ENCODE measurements around the gene MT1E.
A peak's percentile ranks its signal among the peaks of the same experiment; 100 is the strongest.

Gene MT1E

GRCh38 chr16:56628486-56629350, 3.1 kb downstream of the MT1E start:
- no peak for DNase-seq

- DNase-seq = no peak
These were observed 4.0 kb downstream of the MT1E start for GRCh38 chr16:56629531-56629930.

DNA sequence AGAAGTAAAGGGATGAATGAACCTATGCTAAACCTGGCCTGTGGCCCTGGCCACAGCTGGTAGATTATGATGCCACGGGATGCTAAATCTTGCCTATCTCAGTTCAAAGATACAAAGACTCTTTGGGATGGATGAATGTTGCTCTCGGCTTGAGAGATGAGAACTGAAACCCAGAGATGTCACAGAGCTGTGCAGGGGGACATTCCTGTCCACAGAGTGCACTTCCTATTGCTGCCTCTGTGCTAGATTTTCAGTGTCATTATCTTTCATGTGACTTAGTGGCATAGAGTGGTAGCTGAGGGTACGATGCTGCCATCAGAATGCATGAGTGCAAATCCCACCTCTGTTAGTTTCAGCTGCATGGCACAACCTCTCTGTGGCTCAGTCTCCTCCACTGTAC, 4.6 kb downstream of the MT1E start:
- no peak for DNase-seq

- no peak for DNase-seq
These were observed 5.6 kb downstream of the MT1E start for GRCh38 chr16:56631197-56631596.

DNA sequence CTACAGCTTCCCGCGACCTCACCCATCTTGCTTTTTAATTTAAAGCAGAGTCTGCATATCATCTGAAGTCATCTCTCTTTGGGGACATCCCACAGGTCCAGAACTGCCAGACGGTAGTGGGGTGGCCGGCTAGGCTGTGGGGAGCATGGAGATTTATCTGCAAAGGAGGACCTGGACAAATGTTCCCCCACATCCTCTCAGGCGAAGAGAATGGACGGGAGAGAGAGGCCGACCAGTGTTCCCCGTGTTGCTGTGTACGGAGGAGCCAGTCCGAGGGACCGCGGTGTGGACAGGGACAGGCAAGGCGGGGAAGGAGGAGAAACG, 6.2 kb downstream of the MT1E start:
- no peak for DNase-seq

DNA sequence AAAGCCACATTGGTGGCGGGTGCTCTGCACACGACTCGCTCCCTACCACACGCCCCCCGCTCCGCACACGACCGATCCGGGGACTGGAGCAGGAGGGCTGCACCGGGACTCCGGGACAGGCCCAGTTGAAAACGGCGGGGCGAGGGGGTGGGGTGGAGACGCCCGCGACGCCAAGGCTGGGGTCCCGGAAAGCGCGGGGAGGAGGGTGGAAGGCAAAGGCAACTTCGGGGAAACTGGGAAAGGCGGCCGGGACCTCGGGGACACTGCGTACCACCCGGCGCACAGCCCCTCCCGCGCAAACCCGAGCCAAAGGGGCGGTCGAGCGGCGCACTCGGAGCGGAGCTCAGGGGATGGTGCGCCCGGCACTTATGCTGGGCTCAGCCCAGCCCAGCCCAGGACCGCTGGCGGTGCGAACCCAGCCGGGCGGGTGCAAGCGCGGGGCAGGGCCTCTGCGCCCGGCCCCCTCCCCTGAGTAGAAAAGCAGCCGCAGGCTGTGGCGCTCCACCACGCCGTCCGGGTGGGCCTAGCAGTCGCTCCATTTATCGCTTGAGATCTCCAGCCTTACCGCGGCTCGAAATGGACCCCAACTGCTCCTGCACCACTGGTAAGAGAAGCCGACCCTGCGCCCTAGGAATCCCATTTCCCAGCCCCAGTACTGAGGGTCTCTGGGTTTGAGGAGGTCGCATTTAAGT, 6.7 kb downstream of the MT1E start, which contains the start of gene MT1M:
TSS of gene MT1M (plus strand) at position 504 of the 692 bp plus-strand sequence. CDS start at position 577, 73 bp downstream.
- peak in 1 of 2 experiments; percentile 27 for DNase-seq

DNA sequence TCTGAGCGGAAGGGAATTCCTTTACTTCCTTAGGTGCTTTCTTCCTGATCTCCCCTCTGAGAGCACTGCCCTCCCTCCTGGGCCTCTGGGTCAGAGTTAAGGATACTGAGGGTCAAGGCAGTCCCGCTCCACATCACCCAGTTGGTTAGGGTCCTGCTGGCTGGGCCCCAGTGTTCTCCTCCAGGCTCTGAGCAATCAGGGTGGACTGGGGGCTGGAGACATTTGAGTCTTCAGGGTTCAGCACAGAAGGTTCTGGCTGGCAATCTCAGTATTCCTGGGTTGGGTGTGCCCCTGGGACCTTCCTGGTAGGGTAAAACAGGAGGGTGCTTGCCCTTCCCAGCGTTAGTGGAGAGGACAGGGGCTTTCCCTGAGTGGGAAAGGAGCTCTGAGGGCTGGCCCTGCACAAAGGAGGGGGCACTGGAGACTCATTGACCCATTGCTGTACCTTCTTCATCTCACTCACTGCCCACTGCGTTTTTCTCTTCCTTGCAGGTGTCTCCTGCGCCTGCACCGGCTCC, 7.3 kb downstream of the MT1E start:
- DNase-seq = no peak

GRCh38 chr16:56633535-56633934, 8.0 kb downstream of the MT1E start:
- no peak for DNase-seq

DNA sequence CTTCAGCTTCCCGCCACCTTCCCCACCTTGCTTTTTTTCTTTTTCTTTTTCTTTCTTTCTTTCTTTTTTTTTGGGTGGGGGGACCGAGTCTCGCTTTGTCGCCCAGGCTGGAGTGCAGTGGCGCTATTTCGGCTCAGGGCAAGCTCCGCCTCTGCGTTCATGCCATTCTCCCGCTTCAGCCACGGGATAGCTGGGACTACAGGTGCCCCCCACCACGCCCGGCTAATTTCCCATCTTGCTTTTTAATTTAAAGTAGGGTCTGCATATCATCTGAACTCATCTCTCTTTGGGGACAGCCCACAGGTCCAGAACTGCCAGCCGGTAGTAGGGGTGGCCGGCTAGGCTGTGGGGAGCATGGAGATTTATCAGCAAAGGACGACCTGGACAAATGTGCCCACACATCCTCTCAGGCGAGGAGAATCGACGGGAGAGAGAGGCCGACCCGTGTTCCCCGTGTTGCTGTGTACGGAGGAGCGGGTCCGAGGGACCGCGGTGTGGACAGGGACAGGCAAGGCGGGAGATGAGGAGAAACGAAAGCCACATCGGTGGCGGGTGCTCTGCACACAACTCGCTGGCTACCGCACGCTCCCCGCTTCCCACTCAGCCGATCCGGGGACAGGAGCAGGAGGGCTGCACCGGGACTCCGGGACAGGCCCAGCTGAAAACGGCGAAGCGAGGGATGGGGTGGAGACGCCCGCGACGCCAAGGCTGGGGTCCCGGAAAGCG, 9.3 kb downstream of the MT1E start:
- no peak for DNase-seq

- no peak for DNase-seq
These were observed 9.9 kb downstream of the MT1E start for GRCh38 chr16:56635441-56635967.

DNA sequence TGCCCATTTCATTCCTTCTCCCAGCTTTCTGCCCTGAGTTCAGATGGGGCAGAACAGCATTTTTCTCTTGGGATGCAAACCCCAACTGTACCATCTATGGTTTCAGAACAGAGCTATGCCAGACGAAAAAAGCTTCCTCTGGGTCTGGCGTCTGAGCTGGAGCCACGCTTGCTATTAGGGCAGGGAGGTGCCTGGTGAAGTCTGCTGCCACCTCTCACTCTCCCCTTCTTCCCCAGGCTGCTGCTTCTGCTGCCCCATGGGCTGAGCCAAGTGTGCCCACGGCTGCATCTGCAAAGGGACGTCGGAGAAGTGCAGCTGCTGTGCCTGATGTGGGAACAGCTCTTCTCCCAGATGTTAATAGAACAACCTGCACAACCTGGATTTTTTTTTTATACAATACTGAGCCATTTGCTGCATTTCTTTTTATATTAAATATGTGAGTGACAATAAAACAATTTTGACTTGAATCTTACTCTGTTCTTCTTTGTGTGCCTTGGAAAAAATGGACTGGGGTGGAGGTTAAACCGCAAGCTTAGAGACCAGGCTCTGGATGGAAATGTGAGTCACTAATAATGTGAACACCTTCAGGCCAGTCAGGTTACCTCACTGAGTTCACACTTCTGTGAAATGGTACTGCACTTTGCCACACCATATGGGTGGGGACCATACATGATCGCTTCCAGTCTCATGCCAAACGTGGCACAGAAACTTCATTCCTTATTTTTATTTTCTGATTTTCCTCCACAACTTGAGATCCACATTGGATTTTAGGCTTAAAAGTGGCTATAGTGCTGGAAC, 11.2 kb downstream of the MT1E start:
- DNase-seq = no peak

DNA sequence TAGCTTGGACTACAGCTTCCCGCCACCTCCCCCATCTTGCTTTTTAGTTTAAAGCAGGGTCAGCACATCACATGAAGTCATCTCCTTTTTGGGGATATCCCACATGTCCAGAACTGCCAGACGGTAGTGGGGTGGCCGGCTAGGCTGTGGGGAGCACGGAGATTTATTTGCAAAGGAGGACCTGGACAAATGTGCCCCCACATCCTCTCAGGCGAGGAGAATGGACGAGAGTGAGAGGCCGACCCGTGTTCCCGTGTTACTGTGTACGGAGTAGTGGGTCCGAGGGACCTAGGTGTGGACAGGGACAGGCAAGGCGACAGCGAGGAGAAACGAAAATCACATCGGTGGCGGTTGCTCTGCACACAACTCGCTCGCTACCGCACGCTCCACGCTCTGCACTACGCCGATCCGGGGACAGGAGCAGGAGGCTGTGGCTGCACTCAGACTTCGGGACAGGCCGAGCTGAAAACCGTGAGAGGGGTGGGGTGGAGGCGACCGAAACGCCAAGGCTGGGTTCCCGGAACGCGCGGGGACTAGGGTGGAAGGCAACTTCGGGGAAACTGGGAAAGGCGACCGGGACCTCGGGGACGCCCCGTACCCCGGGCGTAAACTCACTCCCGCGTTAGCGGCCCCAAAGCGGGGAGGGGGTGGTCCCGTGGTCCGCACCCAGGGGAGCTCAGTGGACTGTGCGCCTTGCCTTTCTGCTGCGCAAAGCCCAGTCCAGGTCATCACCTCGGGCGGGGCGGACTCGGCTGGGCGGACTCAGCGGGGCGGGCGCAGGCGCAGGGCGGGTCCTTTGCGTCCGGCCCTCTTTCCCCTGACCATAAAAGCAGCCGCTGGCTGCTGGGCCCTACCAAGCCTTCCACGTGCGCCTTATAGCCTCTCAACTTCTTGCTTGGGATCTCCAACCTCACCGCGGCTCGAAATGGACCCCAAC, 12.5 kb downstream of the MT1E start, which contains the start of gene MT1A:
TSS of gene MT1A (plus strand) at position 853 of the 937 bp plus-strand sequence. CDS start at position 926, 73 bp downstream.
- DNase-seq = peak in 1 of 2 experiments; percentile 9

- DNase-seq = no peak
These were observed 13.5 kb downstream of the MT1E start for GRCh38 chr16:56639045-56639444.

DNA sequence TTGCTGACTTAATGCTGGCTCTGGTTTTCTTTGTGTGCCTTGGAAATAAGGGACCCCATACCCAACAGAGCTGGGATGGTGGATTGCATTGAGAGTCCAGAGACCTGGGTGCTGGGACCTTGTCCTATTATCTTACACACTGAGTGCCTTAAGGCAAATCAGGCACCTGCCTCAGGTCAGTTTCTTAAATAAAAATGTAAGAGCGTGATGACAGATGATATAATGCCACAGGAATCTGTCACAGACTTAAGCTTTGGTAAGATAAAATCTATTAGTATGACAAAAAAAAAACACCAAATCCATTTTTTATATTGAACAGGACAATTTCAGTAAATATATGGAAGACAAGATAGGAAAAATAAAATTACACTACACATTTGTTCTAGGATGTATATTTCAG, 14.5 kb downstream of the MT1E start:
- DNase-seq = no peak

DNA sequence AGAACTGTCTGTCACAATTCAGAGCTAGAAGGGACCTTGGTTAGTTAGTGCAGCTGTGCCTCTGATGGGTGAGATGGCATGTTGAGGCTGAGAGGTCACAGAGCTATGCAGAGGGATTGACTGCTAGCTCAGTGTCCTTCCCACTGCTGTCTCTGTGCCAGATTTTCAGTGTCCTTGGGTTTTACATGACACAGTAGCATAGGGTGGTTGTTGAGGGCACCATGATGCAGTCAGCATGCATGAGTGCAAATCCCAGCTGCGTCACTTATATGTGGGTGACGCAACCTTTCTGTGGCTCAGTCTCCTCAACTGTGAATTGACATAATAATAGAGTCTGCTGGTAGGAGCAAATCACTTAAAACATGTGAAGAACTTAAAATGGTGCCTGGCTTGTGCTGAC, 15.6 kb downstream of the MT1E start:
- no peak for DNase-seq

GRCh38 chr16:56643080-56643778, 17.6 kb downstream of the MT1E start:
- DNase-seq = peak; percentile 31 to 52

- no peak for DNase-seq
These were observed 18.3 kb downstream of the MT1E start for GRCh38 chr16:56643833-56644232.

GRCh38 chr16:56645311-56645710, 19.7 kb downstream of the MT1E start:
- no peak for DNase-seq

DNA sequence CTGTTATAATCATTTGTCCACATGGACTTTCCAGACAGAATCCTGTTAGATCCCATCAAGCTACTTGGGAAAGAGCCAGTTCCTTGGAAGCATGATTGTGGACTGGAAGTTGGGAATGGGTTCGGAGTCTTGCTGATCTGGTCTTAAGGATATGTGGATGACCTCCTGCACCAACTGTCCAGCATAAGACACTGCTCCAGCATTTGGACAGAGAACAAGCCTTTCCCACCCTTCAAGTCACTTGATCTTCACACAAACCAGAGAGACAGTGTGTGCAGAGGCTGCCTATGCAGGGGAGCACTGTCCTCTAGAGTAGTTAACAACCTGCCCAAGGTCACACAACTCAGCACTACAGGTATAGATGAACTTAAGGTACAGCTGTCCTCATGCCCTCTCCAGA, 20.3 kb downstream of the MT1E start:
- no peak for DNase-seq
